ENCODE results near the gene RUNDC3A. TPM values are rescaled to one million over a fixed set of nuclear protein-coding genes. Genes with fewer than 3 reads are reported as not detected.
"Not testable (repeated sequence)": the region's sequence is repeated elsewhere in the genome, so short reads cannot be mapped to it uniquely, and the experiment has no call there.

The RUNDC3A gene
- total RNA-seq, 5 donors from 2014 or later (not counting 1 experiment from before 2014, with no cell fraction given) = 0.38 to 0.65 (median 0.41) TPM; not detected in 2

GRCh38 chr17:44362459-44362948 lies 54.1 kb downstream of the RUNDC3A start:
- Histone ChIP-seq H3K27me3 (replicated peaks in 1 of 2; ENCODE audit: control insufficient read depth in 2 of 2, extremely low read depth in 1 of 2, insufficient read depth in 2 of 2, low read length in 1 of 2) (peaks cover 3 to 47% of the 10 kb centered on the region in 2 experiments), H3K27ac (ENCODE audit: low read length) (no peak overlapping the region), H3K9me3 (no peaks in the 10 kb centered on the region), H3K36me3 (ENCODE audit: control insufficient read depth in 2 of 2, extremely low read depth in 1 of 2, insufficient read depth in 1 of 2, low read length in 1 of 2) (no peaks in the 10 kb centered on the region), H3K4me1 (ENCODE audit: control insufficient read depth in 1 of 2, extremely low read depth in 1 of 2, insufficient read depth in 2 of 2, low read length in 2 of 2) (peaks cover 0 to 13% of the 10 kb centered on the region in 2 experiments), H3K4me3 (ENCODE audit: control insufficient read depth in 1 of 2, extremely low read depth in 1 of 2, low read length in 1 of 2) (no peak overlapping the region)
- ATAC-seq (replicated peaks in 1 of 4) (no peak), DNase-seq (no peak)
- ChIA-PET POLR2A (interaction anchor here in 1 of 2 donors (0.7 kb wide), 1 partner anchor 199 kb away, joined by 3 read pairs; no protein-coding TSS in a partner anchor), CTCF (interaction anchor here in 1 of 2 donors (1.3 kb wide), 1 partner anchor 23 kb away, joined by 6 read pairs; no protein-coding TSS in a partner anchor)
- peaks cover 18 to 31% of the 10 kb centered on the region in 2 donors for H3K27me3 Mint-ChIP-seq
- no peak overlapping the region for H3K27ac Mint-ChIP-seq
- peaks cover 6 to 11% (median 7%) of the 10 kb centered on the region in 3 donors for H3K4me1 Mint-ChIP-seq
- no peaks in the 10 kb centered on the region for H3K9me3 Mint-ChIP-seq
- peak overlapping the region in 2 of 3 donors; percentile 50 to 74 for H3K4me3 Mint-ChIP-seq
- 38% methylated on average over 3 of the region's 11 CpGs for WGBS (ENCODE audit: insufficient coverage)
- no peaks in the 10 kb centered on the region for H3K36me3 Mint-ChIP-seq

GRCh38 chr17:44362949-44363612 lies 54.7 kb downstream of the RUNDC3A start:
- Mint-ChIP-seq H3K27me3 (peaks cover 21 to 35% of the 10 kb centered on the region in 2 donors), H3K4me1 (peaks cover 6 to 11% (median 7%) of the 10 kb centered on the region in 3 donors), H3K27ac (no peak overlapping the region), H3K9me3 (no peaks in the 10 kb centered on the region), H3K36me3 (no peaks in the 10 kb centered on the region), H3K4me3 (peak overlapping the region; percentile 68 to 74 (median 69))
- H3K9me3 ChIP-seq = no peaks in the 10 kb centered on the region
- peaks cover 0 to 13% of the 10 kb centered on the region in 2 experiments for H3K4me1 ChIP-seq (ENCODE audit: control insufficient read depth in 1 of 2, extremely low read depth in 1 of 2, insufficient read depth in 2 of 2, low read length in 2 of 2)
- no peak overlapping the region for H3K27ac ChIP-seq (ENCODE audit: low read length)
- ChIA-PET CTCF (interaction anchor here (0.6 to 1.3 kb wide), 6 partner anchors 8 to 312 kb away, joined by 3 to 6 read pairs (median 3); partner anchors contain the start of gene GRN (in 1 of the 2)), POLR2A (interaction anchor here (0.6 to 0.8 kb wide), 4 partner anchors 8 to 200 kb away, joined by 3 to 8 read pairs (median 3); no protein-coding TSS in a partner anchor)
- peak overlapping the region; percentile 47 to 61 for H3K4me3 ChIP-seq (ENCODE audit: control insufficient read depth in 1 of 2, extremely low read depth in 1 of 2, low read length in 1 of 2)
- ATAC-seq (replicated peaks in 1 of 4) (peak; percentile 33 to 48 (median 42)), DNase-seq (peak in 5 of 35 experiments; percentile 16 to 30 (median 24))
- no peaks in the 10 kb centered on the region for H3K36me3 ChIP-seq (ENCODE audit: control insufficient read depth in 2 of 2, extremely low read depth in 1 of 2, insufficient read depth in 1 of 2, low read length in 1 of 2)
- H3K27me3 ChIP-seq (replicated peaks in 1 of 2; ENCODE audit: control insufficient read depth in 2 of 2, extremely low read depth in 1 of 2, insufficient read depth in 2 of 2, low read length in 1 of 2) = peaks cover 3 to 49% of the 10 kb centered on the region in 2 experiments
- under 1% methylated on average over 33 of the region's 45 CpGs for WGBS (ENCODE audit: insufficient coverage)

GRCh38 chr17:44363613-44364159 lies 55.3 kb downstream of the RUNDC3A start, which contains the start of gene FAM171A2:
Gene FAM171A2 (minus strand): TSS chr17:44363853. CDS start chr17:44363714, 139 bp downstream.
- CTCF ChIA-PET = interaction anchor here (0.6 to 1.3 kb wide), 6 partner anchors 7 to 154 kb away, joined by 3 to 6 read pairs (median 3); partner anchors contain the start of gene GRN (in 1 of the 2)
- Mint-ChIP-seq H3K27ac (no peak within 1 kb of the TSS), H3K9me3 (no peaks in the 10 kb centered on the region), H3K4me1 (peaks cover 6 to 9% (median 7%) of the 10 kb centered on the region in 3 donors), H3K4me3 (peak within 1 kb of the TSS; percentile 74 to 79 (median 74)), H3K36me3 (no peaks in the 10 kb centered on the region), H3K27me3 (peaks cover 25 to 35% of the 10 kb centered on the region in 2 donors)
- Histone ChIP-seq H3K36me3 (ENCODE audit: control insufficient read depth in 2 of 2, extremely low read depth in 1 of 2, insufficient read depth in 1 of 2, low read length in 1 of 2) (no peaks in the 10 kb centered on the region), H3K4me1 (ENCODE audit: control insufficient read depth in 1 of 2, extremely low read depth in 1 of 2, insufficient read depth in 2 of 2, low read length in 2 of 2) (peaks cover 0 to 13% of the 10 kb centered on the region in 2 experiments), H3K27ac (ENCODE audit: low read length) (no peak within 1 kb of the TSS), H3K9me3 (no peaks in the 10 kb centered on the region), H3K4me3 (ENCODE audit: control insufficient read depth in 1 of 2, extremely low read depth in 1 of 2, low read length in 1 of 2) (peak within 1 kb of the TSS; percentile 47 to 61), H3K27me3 (replicated peaks in 1 of 2; ENCODE audit: control insufficient read depth in 2 of 2, extremely low read depth in 1 of 2, insufficient read depth in 2 of 2, low read length in 1 of 2) (peaks cover 3 to 49% of the 10 kb centered on the region in 2 experiments)
- DNase-seq = peak in 32 of 35 experiments; percentile 32 to 86 (median 60)
- ATAC-seq (replicated peaks in 1 of 4) = peak; percentile 91 to 94 (median 91)
- 0% methylated on average over 55 of the region's 63 CpGs for WGBS (ENCODE audit: insufficient coverage)
- POLR2A ChIA-PET = interaction anchor here (0.6 to 0.8 kb wide), 3 partner anchors 9 to 160 kb away, joined by 3 to 8 read pairs (median 3); no protein-coding TSS in a partner anchor

- CTCF ChIA-PET = interaction anchor here in 1 of 2 donors (1.1 to 1.2 kb wide), 2 partner anchors 13 to 19 kb away, joined by 3 to 6 read pairs; no protein-coding TSS in a partner anchor
- H3K36me3 ChIP-seq (ENCODE audit: control insufficient read depth in 2 of 2, extremely low read depth in 1 of 2, insufficient read depth in 1 of 2, low read length in 1 of 2); H3K9me3 ChIP-seq; POLR2A ChIA-PET; ATAC-seq (replicated peaks in 1 of 4); H3K27ac ChIP-seq (ENCODE audit: low read length); DNase-seq; H3K4me1 Mint-ChIP-seq; H3K36me3 Mint-ChIP-seq; H3K9me3 Mint-ChIP-seq; H3K27ac Mint-ChIP-seq; H3K4me3 ChIP-seq (ENCODE audit: control insufficient read depth in 1 of 2, extremely low read depth in 1 of 2, low read length in 1 of 2): not testable (repeated sequence)
- WGBS (ENCODE audit: insufficient coverage) = 73% methylated on average over 4 of the region's 5 CpGs
- peaks cover 0 to 13% of the 10 kb centered on the region in 2 experiments for H3K4me1 ChIP-seq (ENCODE audit: control insufficient read depth in 1 of 2, extremely low read depth in 1 of 2, insufficient read depth in 2 of 2, low read length in 2 of 2)
- Mint-ChIP-seq H3K27me3 (peaks cover 28 to 38% of the 10 kb centered on the region in 2 donors), H3K4me3 (peak overlapping the region in 2 of 3 donors; percentile 43 to 74)
- peaks cover 3 to 49% of the 10 kb centered on the region in 2 experiments for H3K27me3 ChIP-seq (replicated peaks in 1 of 2; ENCODE audit: control insufficient read depth in 2 of 2, extremely low read depth in 1 of 2, insufficient read depth in 2 of 2, low read length in 1 of 2)
Observed at GRCh38 chr17:44365051-44365450, 56.6 kb downstream of the RUNDC3A start.

GRCh38 chr17:44367231-44367979 lies 59.0 kb downstream of the RUNDC3A start:
- Histone ChIP-seq H3K27ac (ENCODE audit: low read length) (no peak overlapping the region), H3K27me3 (replicated peaks in 1 of 2; ENCODE audit: control insufficient read depth in 2 of 2, extremely low read depth in 1 of 2, insufficient read depth in 2 of 2, low read length in 1 of 2) (peaks cover 3 to 50% of the 10 kb centered on the region in 2 experiments), H3K36me3 (ENCODE audit: control insufficient read depth in 2 of 2, extremely low read depth in 1 of 2, insufficient read depth in 1 of 2, low read length in 1 of 2) (no peaks in the 10 kb centered on the region), H3K9me3 (no peaks in the 10 kb centered on the region), H3K4me3 (ENCODE audit: control insufficient read depth in 1 of 2, extremely low read depth in 1 of 2, low read length in 1 of 2) (no peak overlapping the region), H3K4me1 (ENCODE audit: control insufficient read depth in 1 of 2, extremely low read depth in 1 of 2, insufficient read depth in 2 of 2, low read length in 2 of 2) (peaks cover 0 to 13% of the 10 kb centered on the region in 2 experiments)
- H3K4me1 Mint-ChIP-seq = peaks cover 6 to 8% (median 7%) of the 10 kb centered on the region in 3 donors
- DNase-seq (no peak), ATAC-seq (replicated peaks in 1 of 4) (no peak)
- ChIA-PET CTCF (interaction anchor here (0.5 to 0.7 kb wide), 3 partner anchors 59 to 423 kb away, joined by 3 to 7 read pairs (median 3); no protein-coding TSS in a partner anchor), POLR2A (interaction anchor here in 1 of 2 donors (0.6 kb wide), 2 partner anchors 75 to 140 kb away, joined by 3 to 9 read pairs; no protein-coding TSS in a partner anchor)
- no peaks in the 10 kb centered on the region for H3K36me3 Mint-ChIP-seq
- H3K9me3 Mint-ChIP-seq = no peaks in the 10 kb centered on the region
- H3K27me3 Mint-ChIP-seq = peaks cover 38 to 45% of the 10 kb centered on the region in 2 donors
- WGBS (ENCODE audit: insufficient coverage) = 82% methylated on average over 5 of the region's 7 CpGs
- H3K4me3 Mint-ChIP-seq = no peak overlapping the region
- H3K27ac Mint-ChIP-seq = no peak overlapping the region

Measured in T-cell (primary cell).